ENCODE data around the gene ROPN1B.
"Not testable (repeated sequence)": the region's sequence is repeated elsewhere in the genome, so short reads cannot be mapped to it uniquely, and the experiment has no call there.

GRCh38 chr3:125996751-125997150, 27.8 kb downstream of the ROPN1B start:
- not testable (repeated sequence) for TF ChIP-seq POLR2AphosphoS5, CTCF, EP300, POLR2A (IDR thresholded peaks at IDR 0.05)
